ENCODE data around the gene RBPJL.

DNA sequence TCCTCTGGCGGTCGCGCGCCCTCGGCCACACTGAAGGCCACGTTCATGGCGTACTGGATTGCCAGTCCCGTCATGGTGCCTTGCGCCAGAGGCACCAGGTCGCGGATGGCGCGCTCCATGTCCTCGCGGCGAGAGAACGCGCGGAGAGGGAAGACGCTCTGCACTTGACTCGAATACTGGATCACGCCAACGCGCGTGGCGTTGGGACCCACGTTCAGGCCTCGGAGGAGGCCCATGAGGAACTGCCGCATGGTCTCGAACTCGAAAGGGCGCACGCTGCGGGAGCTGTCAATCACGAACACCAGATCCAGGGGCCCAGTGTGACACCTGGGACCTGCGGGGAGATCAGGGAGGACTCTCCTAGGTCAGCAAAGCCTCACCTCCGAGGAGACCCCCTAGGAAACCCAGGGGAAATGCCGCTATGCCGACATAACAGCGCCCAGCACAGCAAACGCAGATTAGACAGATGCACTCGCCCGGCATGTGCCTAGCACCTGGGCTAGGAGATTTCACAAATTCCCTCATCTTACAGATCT is 2.1 kb upstream of the RBPJL start:
- TF ChIP-seq CTCF (conservative IDR thresholded peaks at IDR 0.05; ENCODE audit: low read length), result no peak
- no peak for TF ChIP-seq EZH2phosphoT487 (IDR thresholded peaks at IDR 0.05; ENCODE audit: borderline replicate concordance, low read depth, low read length)

Data from OCI-LY7 (cell line).